CD4-positive, alpha-beta T cell treated with Interleukin-1 beta for 1 hour (primary cell): ENCODE measurements around the gene PICALM.
A peak's percentile ranks its signal among the peaks of the same experiment; 100 is the strongest.

Source experiments
- DNase-seq, 2 donors: peaks; one replicate each; pipeline ENCODE4 v3.0.0-alpha.2; 2020 to 2022

PICALM gene

GRCh38 chr11:86046116-86046515 is 22.8 kb downstream of the PICALM start:
- DNase-seq: no peak

DNA sequence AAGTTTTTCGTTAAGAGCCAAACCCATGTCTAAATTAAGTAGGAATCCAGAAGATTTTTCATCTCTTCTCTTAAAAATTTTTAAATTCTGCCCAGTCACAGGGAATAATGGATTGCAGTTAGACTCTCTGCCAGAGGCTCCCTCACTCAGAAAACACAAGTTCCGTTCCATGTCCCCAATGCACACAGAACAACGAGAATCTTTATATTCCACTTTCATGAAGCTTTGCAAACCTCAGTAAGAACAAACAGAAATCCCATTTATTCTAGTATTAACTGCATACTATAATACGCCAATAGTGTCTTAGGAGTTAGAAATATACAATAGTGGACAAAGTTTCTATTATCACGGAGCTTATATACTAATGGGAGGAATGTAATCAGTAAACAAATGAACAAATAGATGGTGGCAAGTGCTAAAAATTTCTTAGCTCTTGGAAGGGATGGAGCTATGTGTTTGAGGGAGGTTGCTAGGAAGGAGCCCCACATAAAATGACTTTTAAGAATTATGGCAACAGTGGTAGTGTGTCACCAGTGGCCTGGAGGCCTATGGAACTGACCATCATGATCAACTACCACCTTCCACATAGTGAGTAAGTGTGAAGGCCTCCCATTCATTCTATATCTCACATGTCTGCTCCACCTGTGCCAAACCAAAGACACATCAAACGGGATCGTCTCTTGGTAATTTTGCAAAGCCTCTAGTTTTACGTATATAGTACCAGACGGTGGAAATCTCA is 24.9 kb downstream of the PICALM start:
- DNase-seq: no peak

DNA sequence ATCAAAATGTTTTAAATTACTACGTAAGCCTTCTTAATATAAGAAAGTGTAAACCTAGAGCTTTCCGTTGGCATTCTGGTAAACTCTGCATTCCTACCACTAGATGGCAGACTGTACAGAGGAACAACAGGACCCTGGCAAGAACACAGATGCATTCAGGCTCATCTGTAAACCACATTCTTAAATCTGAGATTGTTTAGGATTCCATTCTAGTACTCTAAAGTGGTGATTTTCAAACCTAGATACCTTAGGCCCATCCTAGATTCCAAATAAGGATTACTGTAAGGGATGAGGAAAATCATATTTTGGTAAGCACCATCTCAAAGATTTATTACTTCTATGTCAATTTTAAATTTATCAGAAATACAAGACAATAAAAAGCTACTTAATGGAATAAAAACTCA is 26.9 kb downstream of the PICALM start:
- peak; percentile 64 to 85 for DNase-seq

DNA sequence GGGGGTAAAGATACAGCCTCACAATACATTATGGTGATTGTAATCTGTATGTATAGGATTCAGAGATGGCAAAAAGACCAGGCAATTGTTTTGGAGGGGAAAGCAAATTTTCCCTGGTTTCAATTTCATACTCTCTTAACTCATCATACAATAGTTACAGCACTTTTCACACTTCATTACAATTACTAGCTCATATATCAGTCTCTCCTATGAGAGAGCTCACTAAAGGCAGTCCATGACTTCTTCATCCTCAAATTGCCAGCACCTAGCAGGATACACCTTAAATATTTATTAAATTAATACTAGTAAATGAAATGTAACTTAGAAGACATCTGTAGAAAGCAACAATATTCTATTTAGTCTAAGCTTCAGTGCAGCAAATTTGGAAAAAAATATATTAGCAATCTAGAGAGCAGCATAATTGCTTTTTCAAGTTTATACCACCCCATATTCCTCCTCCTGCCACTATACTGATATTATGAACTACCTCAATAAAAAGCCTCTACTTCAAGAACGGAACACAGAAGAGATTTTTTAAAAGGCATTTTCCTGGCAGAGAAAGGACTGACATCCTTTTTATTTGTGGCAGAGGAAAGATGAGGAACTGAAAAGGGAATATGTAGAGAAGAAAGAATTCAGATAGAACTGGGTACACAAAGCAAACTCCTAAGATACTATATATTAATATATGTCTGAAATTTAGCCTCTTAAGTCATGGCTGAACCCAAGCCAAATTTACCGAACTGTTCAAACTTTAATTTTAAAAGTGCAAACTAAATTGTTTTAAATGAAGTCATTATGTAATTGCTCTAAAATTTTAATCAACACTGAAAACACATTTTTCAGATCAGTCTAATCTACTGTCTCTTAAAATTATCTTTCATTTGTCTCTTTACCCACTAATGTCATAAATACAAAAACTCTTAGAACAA is 27.7 kb downstream of the PICALM start:
- no peak for DNase-seq

GRCh38 chr11:86039094-86039493 is 29.8 kb downstream of the PICALM start:
- DNase-seq: no peak

GRCh38 chr11:86037743-86038142 is 31.1 kb downstream of the PICALM start:
- DNase-seq: no peak

DNA sequence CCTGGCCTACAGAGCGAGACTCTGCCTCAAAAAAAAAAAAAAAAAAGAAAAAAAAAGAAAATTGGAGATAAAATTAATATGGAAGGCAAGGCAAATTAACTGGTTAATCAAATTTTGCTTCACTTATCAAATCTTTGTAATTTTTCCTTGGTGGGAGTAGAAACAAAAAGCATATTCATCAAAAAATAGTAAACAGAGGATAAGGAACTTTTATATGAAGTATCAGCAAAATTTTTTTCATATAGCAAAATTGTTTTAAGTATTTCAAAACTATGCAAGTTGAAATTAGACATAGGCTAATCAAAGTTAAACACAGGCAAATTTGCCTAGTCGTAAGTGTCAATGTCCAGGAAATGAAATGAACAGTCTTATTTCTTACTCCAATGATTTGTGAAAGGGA is 33.0 kb downstream of the PICALM start:
- no peak for DNase-seq

GRCh38 chr11:86035164-86035563 is 33.7 kb downstream of the PICALM start:
- no peak for DNase-seq

GRCh38 chr11:86034710-86035109 is 34.2 kb downstream of the PICALM start:
- no peak for DNase-seq

GRCh38 chr11:86021377-86021776 is 47.5 kb downstream of the PICALM start:
- no peak for DNase-seq

DNA sequence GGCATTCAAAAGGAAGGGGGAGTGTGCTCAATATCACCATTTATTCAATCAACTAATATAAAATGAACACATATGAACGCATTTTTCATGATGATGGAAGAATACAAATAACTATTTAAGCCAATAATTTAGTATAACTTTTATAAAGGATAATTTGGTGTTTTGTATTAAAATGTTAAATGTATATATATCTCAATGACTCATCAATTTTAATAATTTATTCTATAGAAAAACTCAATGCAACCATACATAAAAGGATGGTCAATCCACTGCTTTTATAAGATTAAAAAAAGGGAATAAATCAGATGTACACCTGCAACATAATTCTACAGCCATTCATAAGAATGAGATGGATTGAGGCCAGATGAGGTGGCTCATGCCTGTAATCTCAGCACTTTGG is 50.6 kb downstream of the PICALM start:
- DNase-seq: no peak

GRCh38 chr11:86016451-86016850 is 52.4 kb downstream of the PICALM start:
- DNase-seq: no peak

DNA sequence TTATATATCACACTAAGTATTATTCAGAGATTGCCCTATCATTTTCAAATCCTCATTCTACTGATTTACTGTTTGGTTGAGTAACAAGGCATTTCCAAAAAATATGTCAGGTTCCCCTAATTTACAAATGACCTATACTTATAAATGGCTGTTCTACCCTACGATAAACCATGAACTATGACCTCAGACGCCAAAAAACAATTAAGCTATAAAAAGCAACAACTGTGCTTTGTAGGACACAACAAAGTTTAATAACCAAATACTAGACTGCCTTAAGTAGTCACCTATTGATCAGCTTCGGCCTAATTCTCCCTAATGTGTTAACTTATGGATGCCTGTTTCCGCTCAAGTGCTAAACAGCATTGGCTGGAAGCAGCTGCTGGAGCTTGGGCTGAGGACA is 53.2 kb downstream of the PICALM start:
- no peak for DNase-seq

- no peak for DNase-seq
Measured at GRCh38 chr11:86014221-86014620, 54.7 kb downstream of the PICALM start.

GRCh38 chr11:86013713-86014112 is 55.2 kb downstream of the PICALM start:
- DNase-seq: no peak

DNA sequence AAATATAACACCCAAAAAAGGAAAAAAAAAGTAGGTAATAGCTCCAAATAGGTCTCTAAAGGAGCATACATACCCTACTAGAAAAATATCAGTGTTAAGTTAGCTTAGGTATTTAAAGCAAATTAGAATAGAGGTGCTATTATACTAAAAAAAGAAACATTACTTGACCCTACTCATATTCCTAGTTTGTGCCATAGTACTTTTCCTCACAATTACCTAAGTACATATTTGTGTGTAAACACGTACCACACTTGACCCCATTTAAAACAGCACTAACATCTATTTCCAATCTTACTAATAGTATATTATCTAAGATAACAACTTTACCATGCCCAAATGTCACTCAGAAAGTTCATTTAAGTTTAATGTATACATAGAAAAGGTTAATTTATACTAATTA is 57.7 kb downstream of the PICALM start:
- no peak for DNase-seq

GRCh38 chr11:86003654-86004053 is 65.2 kb downstream of the PICALM start:
- no peak for DNase-seq

- no peak for DNase-seq
Measured at GRCh38 chr11:86002431-86002830, 66.5 kb downstream of the PICALM start.

DNA sequence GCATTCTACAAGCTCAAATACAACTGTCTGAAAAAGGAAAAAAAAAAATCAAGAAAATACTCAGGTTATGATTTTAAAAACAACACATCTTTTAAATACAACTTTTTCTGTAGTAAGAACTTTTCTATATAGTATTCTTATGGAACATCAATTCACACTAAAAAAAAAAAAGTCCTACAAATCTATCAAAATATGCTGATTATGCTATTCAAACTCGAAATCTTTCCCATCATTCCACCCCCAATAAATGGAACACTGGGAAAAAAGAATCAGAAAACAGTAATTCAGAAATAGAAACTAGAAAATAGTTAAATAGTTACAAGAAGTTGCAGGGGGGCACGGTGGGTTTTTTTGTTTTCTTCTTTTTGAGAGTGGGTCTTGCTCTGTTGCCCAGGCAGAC is 77.4 kb downstream of the PICALM start:
- DNase-seq: no peak

- DNase-seq: no peak
Measured at GRCh38 chr11:85989746-85990145, 79.1 kb downstream of the PICALM start.

- no peak for DNase-seq
Measured at GRCh38 chr11:85988780-85989179, 80.1 kb downstream of the PICALM start.

DNA sequence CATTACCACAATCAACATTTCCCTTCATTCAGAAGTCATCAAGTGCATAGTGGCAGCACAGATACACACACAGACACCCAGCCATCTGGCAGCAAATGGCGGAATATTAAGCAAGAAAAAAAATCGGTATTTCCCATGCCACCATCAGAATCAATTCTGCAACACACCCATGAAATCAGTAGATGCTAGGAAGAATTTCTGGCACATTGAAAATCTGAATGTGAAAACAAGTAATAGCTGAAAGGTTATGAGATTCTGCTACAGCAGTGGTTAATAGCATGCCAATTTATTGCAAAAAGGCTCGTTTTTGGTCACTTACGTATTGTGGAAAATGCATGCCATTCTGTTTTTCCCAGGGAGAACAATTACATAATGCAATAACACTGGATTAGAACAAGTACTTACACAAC is 91.1 kb downstream of the PICALM start:
- no peak for DNase-seq

DNA sequence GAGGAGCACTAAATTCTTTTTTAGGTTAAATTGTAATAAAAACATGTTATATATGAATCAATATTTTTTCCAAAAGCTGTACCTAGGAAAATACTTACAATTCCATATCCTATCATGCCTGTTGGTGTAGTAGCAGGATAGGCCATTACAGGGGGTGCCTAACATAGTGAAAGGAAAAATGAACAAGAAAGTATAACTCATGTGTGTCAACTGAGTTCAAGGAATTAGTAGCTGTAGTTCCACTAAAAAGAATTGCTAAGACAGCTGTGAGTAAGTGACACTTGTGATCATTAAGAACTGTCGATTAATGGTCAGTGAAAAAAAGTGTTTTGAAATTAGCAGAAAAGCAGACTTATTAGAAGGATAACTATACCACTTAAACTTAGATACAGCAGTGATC is 92.4 kb downstream of the PICALM start:
- DNase-seq: no peak

GRCh38 chr11:85974122-85974521 is 94.8 kb downstream of the PICALM start:
- no peak for DNase-seq
